Measurements from ENCODE around the gene RNF186.

The RNF186 gene

DNA sequence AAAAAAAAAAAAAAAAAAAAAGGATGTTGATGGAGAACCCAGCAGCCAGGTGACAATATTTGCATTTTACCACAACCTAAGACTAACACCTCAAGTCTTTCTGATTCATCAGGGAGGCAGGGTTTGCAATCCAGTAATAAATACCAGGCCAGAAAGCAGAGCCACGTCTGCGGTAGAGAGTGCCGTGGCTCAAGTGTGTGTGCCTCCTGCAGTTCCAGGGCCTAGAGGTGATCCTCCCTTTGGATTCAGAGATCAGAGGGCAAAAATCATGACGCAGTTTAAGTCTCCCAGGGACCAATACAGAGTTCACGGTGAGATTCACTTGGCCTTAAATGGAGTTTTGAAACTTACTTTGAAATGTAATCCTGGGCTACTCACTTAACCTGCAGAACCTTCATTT is 50.2 kb downstream of the RNF186 start:
- DNase-seq: no peak
